LNCAP (cell line): ENCODE measurements around the gene C2orf78.

ENCODE experiments used
- TF ChIP-seq, protein P1 (sequence below): fragments of 450-650 bp; IDR thresholded peaks from 2 replicates; pipeline ENCODE4 v1.5.1; 2017; ENCODE audit warnings: mild to moderate bottlenecking

The C2orf78 gene

DNA sequence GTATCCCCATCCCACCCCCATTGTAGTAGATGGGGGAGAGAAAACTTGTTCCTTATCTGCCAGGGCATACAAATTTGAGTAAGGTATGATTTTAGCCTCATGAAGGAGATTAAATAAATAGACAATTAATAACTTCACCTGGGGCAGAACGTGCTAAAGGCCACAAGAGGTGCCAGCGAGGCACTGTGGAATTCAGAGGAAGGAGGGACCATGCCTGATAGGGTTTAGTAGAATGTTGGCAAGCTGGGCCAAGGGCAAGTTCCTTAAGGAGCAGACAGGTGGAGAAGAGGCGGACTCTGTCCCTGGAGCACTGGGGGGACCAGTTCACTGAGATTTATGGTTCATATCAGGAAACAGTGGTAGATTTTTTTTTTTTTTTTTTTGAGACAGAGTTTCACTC is 67.3 kb downstream of the C2orf78 start:
- TF ChIP-seq, protein P1, sequence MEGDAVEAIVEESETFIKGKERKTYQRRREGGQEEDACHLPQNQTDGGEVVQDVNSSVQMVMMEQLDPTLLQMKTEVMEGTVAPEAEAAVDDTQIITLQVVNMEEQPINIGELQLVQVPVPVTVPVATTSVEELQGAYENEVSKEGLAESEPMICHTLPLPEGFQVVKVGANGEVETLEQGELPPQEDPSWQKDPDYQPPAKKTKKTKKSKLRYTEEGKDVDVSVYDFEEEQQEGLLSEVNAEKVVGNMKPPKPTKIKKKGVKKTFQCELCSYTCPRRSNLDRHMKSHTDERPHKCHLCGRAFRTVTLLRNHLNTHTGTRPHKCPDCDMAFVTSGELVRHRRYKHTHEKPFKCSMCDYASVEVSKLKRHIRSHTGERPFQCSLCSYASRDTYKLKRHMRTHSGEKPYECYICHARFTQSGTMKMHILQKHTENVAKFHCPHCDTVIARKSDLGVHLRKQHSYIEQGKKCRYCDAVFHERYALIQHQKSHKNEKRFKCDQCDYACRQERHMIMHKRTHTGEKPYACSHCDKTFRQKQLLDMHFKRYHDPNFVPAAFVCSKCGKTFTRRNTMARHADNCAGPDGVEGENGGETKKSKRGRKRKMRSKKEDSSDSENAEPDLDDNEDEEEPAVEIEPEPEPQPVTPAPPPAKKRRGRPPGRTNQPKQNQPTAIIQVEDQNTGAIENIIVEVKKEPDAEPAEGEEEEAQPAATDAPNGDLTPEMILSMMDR = no peak

DNA sequence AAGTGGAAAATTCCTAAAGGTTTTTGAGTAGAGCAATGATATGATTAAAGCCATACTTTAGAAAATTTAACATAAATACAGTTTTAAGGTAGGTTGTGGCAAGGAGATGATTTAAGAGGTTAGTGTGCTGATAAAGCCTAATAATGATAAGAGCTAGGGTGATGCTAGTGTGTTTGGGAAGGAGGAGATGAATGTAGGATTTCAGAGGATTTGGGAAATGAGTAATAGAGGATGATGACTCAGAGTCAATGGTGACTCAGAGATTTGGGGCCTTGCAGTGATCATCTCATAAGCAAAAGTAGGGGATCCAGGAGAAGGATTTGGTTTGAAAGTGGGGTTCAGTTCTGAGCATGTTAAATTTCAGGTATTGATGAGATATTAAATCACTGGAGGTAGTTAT is 68.0 kb downstream of the C2orf78 start:
- TF ChIP-seq, protein P1 = no peak

DNA sequence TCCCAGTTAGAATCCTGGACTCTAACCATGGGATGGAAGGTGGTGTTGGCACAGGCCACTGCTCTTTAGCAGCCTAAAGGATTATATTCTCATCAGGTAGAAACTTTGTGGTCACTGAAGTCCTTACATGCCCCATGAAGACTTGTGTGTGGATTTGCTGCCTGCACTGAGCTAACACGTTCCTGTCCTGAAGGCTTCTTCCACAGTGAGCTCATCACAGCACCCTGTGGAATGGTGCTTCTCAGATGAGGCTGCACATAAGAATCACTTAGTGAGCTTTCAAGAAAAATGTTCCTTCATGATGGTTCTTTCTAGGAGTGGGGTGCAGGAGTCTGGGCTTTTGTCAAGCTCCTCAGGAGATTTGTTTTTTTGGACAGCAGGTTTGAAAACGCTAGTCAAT is 71.5 kb downstream of the C2orf78 start:
- TF ChIP-seq, protein P1 = no peak

DNA sequence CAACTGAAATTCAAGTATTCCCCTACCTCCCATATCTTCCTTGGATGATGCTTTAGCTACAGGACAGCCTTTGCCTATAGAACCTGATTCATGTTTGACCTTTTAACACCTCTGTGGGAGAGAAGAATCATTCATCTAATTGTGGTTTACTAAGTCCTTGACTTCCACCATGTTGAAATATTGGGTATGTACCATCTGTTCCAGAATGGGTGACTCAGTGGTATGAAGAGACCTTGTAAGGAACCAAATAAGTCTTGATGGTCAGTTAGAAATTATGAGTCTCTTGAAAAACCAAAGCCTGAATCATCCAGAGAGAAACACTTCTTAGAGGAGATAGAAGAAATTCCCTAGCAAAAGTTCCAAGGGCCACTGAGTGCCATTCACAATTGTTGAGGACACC is 72.2 kb downstream of the C2orf78 start:
- TF ChIP-seq, protein P1 = no peak

DNA sequence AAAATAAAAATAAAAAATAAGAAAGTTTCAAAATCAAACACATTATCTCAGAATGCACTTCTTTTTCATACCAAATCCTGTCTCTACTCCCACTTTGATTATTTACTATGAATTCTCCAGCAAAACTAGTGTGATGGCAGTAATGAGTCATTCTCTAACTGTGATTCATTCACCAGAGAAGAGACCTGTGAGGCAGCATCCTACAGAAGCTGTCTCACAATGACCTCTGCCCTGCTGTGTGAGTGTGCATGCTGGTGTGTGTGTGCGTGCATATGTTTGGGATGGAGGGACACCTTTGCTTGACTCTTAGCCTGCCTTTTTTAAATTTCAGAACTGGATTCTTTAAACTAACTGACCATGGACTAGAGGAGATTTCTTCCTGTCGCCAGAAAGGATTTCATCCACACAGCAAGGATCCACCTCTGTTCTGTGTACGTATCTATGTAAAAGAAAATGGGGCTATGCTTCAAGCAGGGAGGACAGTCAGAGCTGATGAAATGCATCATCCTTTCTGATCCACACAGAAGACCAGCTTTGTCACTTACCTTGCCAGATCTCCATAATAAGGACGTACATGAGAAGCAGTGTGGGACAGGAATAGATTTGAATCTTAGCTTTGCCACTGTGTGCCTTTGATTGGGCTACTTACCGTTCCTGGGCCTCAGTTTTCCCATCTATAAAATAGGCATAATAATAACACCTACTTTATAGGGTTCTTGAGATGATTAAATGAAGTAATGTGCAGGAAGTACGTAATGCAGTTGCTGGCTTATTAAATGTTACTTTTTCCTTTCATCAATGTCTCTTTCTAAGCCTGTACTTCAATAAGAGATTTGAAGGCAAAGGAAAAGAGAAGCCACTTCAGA is 76.0 kb downstream of the C2orf78 start:
- TF ChIP-seq, protein P1 = no peak

DNA sequence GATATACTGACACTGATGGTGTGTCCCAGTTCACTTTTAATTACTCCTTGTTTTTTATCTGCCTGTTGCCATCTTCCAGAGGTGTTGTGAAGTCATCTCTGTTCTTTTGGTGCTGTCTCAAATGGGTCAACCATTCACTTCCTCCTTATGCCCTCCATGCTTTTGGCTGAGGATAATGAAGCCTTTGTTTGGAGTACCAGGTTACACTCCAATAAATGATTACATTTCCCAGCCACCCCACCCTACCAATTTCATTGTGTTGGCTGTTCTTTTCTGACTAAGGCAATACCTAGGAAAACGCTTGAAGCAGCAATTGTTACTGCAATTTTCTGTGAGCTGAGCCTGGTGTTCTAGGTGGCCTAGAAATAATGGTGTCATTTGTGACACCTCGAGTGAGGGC is 79.0 kb downstream of the C2orf78 start:
- TF ChIP-seq, protein P1 = no peak
